Hepatocyte (in vitro differentiated cells): ENCODE data around the gene ZBTB38. TPM values are rescaled to one million over a fixed set of nuclear protein-coding genes. Genes with fewer than 3 reads are reported as not detected.
A peak's percentile ranks its signal among the peaks of the same experiment; 100 is the strongest.

ENCODE experiments used
- DNase-seq: peaks from one replicate; pipeline ENCODE4 v3.0.0-alpha.2; 2016; ENCODE audit warnings: low spot score
- H2AFZ ChIP-seq: fragments of 200-600 bp; sonication (generic); 2 replicates; pipeline ENCODE4 v1.6.0; 2016; ENCODE audit warnings: antibody characterized with exemption, mild to moderate bottlenecking
- H3K27ac ChIP-seq: fragments of 200-600 bp; sonication (generic); 2 replicates; pipeline ENCODE4 v1.5.1; 2016; ENCODE audit warnings: mild to moderate bottlenecking
- H3K27me3 ChIP-seq: fragments of 200-600 bp; sonication (generic); 2 replicates; pipeline ENCODE4 v1.6.1; 2016
- H3K36me3 ChIP-seq: fragments of 200-600 bp; sonication (generic); replicated peaks from 2 replicates; pipeline ENCODE4 v1.5.1; 2016; ENCODE audit warnings: low read depth; ENCODE audit not compliant: insufficient read depth
- H3K4me1 ChIP-seq: fragments of 200-600 bp; sonication (generic); 2 replicates; pipeline ENCODE4 v1.5.1; 2016; ENCODE audit warnings: mild to moderate bottlenecking, moderate library complexity; ENCODE audit not compliant: insufficient read depth
- H3K4me2 ChIP-seq: fragments of 200-600 bp; sonication (generic); 2 replicates; pipeline ENCODE4 v1.6.0; 2016
- H3K4me3 ChIP-seq: fragments of 200-600 bp; sonication (generic); 2 replicates; pipeline ENCODE4 v1.5.1; 2016; ENCODE audit warnings: mild to moderate bottlenecking
- H3K79me2 ChIP-seq: fragments of 200-600 bp; sonication (generic); 2 replicates; pipeline ENCODE4 v1.6.0; 2017; ENCODE audit warnings: mild to moderate bottlenecking
- H3K9me2 ChIP-seq: fragments of 200-600 bp; sonication (generic); replicated peaks from 2 replicates; pipeline ENCODE4 v1.6.0; 2017; ENCODE audit warnings: mild to moderate bottlenecking; ENCODE audit not compliant: insufficient read depth
- H3K9me3 ChIP-seq: fragments of 200-600 bp; sonication (generic); 2 replicates; pipeline ENCODE4 v1.5.1; 2016; ENCODE audit warnings: low read depth, mild to moderate bottlenecking
- H4K20me1 ChIP-seq: fragments of 200-600 bp; sonication (generic); 2 replicates; pipeline ENCODE4 v1.6.0; 2016; ENCODE audit warnings: mild to moderate bottlenecking; ENCODE audit not compliant: insufficient read depth, poor library complexity, severe bottlenecking
- CTCF ChIP-seq: fragments of 200-600 bp; sonication (generic); IDR thresholded peaks from 2 replicates; pipeline ENCODE4 v1.5.1; 2016; ENCODE audit warnings: antibody characterized with exemption, mild to moderate bottlenecking; ENCODE audit not compliant: poor library complexity
- EZH2 ChIP-seq: fragments of 200-600 bp; sonication (generic); IDR thresholded peaks from 2 replicates; pipeline ENCODE4 v1.6.1; 2016; ENCODE audit warnings: antibody characterized with exemption, mild to moderate bottlenecking, borderline replicate concordance
- EZH2phosphoT487 ChIP-seq: fragments of 200-600 bp; sonication (generic); IDR thresholded peaks from one replicate; pipeline ENCODE4 v1.6.1; 2018; ENCODE audit warnings: antibody characterized with exemption, mild to moderate bottlenecking, low read depth, moderate library complexity; ENCODE audit not compliant: unreplicated experiment, severe bottlenecking
- WGBS: methylation state at CpG from one replicate; pipeline ENCODE4 v1.1.6; 2016; ENCODE audit warnings: low lambda C conversion rate; ENCODE audit errors: missing lambda C conversion rate; 5-methylcytosine and 5-hydroxymethylcytosine counted together
- polyA plus RNA-seq: library from polyadenylated mRNA; unstranded; fragments of >200 nt; fragmentation: Nextera tagmentation; extraction: Ambion mirVana; gene quantifications from 2 replicates; pipeline ENCODE4 v1.2.1, GENCODE V29; 2016
- total RNA-seq: library from RNA; depleted of rRNA; stranded (reverse); fragments of >200 nt; gene quantifications from 2 replicates; pipeline ENCODE4 v1.2.3, GENCODE V29; 2014

ZBTB38 gene
- total and polyA plus RNA-seq, 2 experiments from 2014 or later, result 31.6 to 122 TPM

GRCh38 chr3:141328286-141329166, 39.8 kb upstream of the ZBTB38 start:
- TF ChIP-seq EZH2phosphoT487, result no peak
- TF ChIP-seq CTCF, result no peak
- TF ChIP-seq EZH2, result no peak
- H2AFZ ChIP-seq, result no peak overlapping the region
- 91% methylated on average over 7 of the region's 7 CpGs for WGBS
- no peak overlapping the region for H3K4me2 ChIP-seq
- H3K9me2 ChIP-seq, result no peaks in the 10 kb centered on the region
- H3K27me3 ChIP-seq, result no peaks in the 10 kb centered on the region
- no peaks in the 10 kb centered on the region for H4K20me1 ChIP-seq
- H3K9me3 ChIP-seq, result no peaks in the 10 kb centered on the region
- H3K4me3 ChIP-seq, result no peak overlapping the region
- peaks cover 27% of the 10 kb centered on the region for H3K79me2 ChIP-seq
- DNase-seq, result no peak
- peaks cover 40% of the 10 kb centered on the region for H3K4me1 ChIP-seq
- H3K27ac ChIP-seq, result peak overlapping the region; percentile 86
- no peaks in the 10 kb centered on the region for H3K36me3 ChIP-seq

DNA sequence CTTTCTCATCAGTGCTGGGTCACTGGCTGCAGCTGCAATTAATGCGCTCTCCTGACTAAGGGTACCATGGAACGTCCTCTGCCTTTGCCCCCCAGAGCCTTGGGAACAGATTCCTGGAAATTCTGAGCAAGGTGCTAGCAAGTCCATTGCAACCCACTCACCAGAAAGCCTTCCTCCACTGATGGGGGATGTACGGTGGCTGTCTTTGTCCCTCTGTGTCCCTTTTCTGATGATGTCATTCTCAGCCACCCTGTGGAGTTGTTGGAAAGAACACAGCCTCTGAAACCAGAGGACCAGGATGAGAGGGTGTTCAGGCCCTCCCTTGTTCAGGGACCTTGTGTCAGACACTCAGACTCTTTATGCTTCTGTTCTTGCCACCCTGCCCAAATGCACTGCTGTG, 38.1 kb upstream of the ZBTB38 start:
- Histone ChIP-seq H3K27ac (peak overlapping the region; percentile 93), H3K79me2 (peaks cover 39% of the 10 kb centered on the region), H3K4me1 (peaks cover 38% of the 10 kb centered on the region), H3K9me3 (no peaks in the 10 kb centered on the region), H2AFZ (no peak overlapping the region), H3K4me2 (no peak overlapping the region), H4K20me1 (no peaks in the 10 kb centered on the region), H3K4me3 (no peak overlapping the region), H3K27me3 (no peaks in the 10 kb centered on the region), H3K9me2 (no peaks in the 10 kb centered on the region), H3K36me3 (no peaks in the 10 kb centered on the region)
- DNase-seq, result no peak
- WGBS, result 88% methylated on average over 3 of the region's 3 CpGs
- no peak for TF ChIP-seq CTCF
- no peak for TF ChIP-seq EZH2
- no peak for TF ChIP-seq EZH2phosphoT487

DNA sequence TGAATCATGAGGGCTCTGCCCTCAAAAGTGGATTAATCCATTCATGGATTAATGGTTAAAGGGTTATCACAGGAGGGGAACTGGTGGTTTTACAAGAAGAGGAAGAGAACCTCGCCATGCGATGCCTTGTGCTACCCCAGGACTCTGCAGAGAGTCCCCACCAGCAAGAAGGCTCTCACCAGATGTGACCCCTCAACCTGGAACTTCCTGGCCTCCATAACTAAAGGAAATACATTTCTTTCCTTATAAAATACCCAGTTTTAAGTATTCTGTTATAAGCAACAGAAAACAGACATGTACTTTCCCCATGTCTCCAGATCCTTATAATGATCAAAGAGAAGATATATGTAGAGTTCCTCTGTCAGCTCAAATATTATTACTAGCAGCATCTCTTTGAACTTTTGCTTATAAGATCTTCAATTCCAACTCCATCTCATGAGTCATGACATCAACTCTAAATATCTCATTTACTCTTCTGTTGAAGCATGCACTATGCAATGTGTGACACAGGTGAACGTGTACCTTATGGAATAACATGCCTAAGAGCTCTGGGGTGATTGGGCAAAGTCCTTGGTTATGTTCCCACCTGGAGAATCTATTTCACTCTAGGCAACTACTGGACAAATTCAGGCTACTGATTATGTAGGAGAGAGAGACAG, 37.5 kb upstream of the ZBTB38 start:
- DNase-seq, result no peak

More for the DNA sequence above, 37.5 kb upstream of the ZBTB38 start:
- H3K27me3 ChIP-seq, result no peaks in the 10 kb centered on the region
- peak overlapping the region; percentile 17 for H3K4me2 ChIP-seq
- peaks cover 38% of the 10 kb centered on the region for H3K4me1 ChIP-seq
- H2AFZ ChIP-seq, result no peak overlapping the region
- H3K9me2 ChIP-seq, result no peaks in the 10 kb centered on the region
- H3K27ac ChIP-seq, result peak overlapping the region; percentile 93
- TF ChIP-seq EZH2phosphoT487 (no peak), CTCF (no peak), EZH2 (no peak)
- 86% methylated on average over 3 of the region's 3 CpGs for WGBS
- H3K36me3 ChIP-seq, result no peaks in the 10 kb centered on the region
- no peak overlapping the region for H3K4me3 ChIP-seq
- H3K79me2 ChIP-seq, result peaks cover 45% of the 10 kb centered on the region
- no peaks in the 10 kb centered on the region for H3K9me3 ChIP-seq
- no peaks in the 10 kb centered on the region for H4K20me1 ChIP-seq
